ENCODE measurements around the gene CHD2.

Gene CHD2

DNA sequence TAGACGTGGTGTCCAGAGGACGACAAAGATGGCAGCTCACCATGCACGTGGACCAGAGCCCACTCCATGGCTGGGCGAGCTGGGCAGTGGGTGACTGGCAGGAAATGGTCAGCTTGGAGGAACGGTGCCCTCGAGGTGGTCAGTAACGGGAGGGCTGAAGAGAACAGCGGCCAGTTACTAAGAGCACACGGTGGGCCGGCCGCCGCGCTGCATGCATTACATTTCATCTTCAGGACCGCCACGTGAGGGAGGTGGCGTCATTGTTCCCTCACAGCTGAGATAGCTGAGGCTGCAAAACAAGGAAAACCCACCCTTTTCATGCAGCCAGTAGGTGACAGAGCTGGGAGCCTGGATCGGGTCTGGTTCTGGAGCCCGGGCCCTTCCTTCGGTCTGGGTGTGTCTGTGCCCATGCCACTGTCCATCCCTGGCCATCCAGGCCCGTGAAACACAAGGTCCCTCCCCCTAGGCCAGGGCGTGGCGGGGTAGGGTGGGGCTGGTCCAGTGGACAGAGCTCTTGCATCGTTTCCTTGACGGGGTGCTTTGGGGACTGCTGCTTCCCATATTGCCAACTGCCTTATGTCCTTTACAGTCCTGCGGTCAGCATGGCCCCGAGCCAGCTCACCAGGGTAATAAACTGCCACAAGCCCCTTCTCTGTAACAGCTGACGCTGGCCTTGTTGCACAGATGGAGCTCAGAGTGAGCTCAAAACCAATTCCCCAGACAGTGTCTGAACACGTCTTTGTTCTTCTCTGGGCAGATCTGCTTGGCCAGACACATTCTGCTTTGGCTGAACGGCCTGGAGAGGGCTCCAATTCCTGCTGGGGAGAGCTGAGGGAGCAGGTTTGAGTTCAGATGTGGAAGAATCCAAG lies 137.1 kb downstream of the CHD2 start:
- TF ChIP-seq FOXP2 (optimal IDR thresholded peaks at IDR 0.05; ENCODE audit: borderline replicate concordance, extremely low read depth, extremely low read length, insufficient read depth) (no peak), TAF1 (IDR thresholded peaks at IDR 0.05; ENCODE audit: borderline replicate concordance, insufficient read depth, low read length) (no peak)

DNA sequence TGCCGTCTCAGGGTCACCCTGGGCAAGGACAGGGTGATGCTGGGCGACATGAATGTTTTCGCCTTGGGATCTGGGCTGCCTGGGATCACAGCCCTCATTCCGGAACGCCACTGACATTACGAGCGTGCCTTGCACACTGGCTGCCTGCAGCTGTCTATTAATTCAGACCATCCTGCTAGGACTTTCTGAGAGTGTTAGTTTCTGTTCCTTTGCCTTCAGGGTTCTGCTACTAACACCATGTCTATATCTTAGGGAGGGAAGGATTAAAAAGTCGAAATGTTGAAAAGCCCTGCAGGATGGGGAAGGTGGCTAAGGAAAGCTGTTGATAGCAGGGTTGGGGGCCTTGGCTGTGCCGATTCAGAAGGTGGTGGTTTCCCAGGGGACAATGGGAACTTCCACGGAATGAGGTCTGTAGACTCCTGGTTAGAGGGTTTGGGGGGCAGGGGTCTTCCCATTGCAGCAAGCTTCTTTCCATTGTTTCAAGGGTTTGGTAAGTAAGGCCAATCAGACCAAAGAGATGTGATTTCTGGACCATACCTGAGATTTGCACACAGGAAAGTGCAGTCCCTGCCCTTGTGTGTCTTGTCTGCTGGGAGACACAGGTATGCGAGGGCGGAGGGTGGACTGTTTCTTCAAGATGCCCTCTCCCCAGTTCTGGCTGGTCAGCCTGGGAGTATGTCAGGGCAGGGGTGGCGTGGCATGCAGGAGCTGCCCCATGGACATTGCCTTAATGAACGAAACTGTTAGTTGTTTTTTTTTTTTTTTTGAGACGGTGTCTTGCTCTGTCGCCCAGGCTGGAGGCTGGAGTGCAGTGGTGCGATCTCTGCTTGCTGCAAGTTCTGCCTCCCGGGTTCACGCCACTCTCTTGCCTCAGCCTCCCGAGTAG lies 137.9 kb downstream of the CHD2 start:
- no peak for TF ChIP-seq FOXP2 (optimal IDR thresholded peaks at IDR 0.05; ENCODE audit: borderline replicate concordance, extremely low read depth, extremely low read length, insufficient read depth)
- TF ChIP-seq, protein P1, sequence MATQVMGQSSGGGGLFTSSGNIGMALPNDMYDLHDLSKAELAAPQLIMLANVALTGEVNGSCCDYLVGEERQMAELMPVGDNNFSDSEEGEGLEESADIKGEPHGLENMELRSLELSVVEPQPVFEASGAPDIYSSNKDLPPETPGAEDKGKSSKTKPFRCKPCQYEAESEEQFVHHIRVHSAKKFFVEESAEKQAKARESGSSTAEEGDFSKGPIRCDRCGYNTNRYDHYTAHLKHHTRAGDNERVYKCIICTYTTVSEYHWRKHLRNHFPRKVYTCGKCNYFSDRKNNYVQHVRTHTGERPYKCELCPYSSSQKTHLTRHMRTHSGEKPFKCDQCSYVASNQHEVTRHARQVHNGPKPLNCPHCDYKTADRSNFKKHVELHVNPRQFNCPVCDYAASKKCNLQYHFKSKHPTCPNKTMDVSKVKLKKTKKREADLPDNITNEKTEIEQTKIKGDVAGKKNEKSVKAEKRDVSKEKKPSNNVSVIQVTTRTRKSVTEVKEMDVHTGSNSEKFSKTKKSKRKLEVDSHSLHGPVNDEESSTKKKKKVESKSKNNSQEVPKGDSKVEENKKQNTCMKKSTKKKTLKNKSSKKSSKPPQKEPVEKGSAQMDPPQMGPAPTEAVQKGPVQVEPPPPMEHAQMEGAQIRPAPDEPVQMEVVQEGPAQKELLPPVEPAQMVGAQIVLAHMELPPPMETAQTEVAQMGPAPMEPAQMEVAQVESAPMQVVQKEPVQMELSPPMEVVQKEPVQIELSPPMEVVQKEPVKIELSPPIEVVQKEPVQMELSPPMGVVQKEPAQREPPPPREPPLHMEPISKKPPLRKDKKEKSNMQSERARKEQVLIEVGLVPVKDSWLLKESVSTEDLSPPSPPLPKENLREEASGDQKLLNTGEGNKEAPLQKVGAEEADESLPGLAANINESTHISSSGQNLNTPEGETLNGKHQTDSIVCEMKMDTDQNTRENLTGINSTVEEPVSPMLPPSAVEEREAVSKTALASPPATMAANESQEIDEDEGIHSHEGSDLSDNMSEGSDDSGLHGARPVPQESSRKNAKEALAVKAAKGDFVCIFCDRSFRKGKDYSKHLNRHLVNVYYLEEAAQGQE (IDR thresholded peaks at IDR 0.05; ENCODE audit: insufficient read depth in 1 of 2, low read depth in 2 of 2, low read length in 2 of 2) = no peak
- TF ChIP-seq SIN3A (IDR thresholded peaks at IDR 0.05; ENCODE audit: borderline replicate concordance, insufficient read depth, low read length) = no peak
- no peak for TF ChIP-seq TAF1 (IDR thresholded peaks at IDR 0.05; ENCODE audit: borderline replicate concordance, insufficient read depth, low read length)
- TF ChIP-seq POLR2AphosphoS5 (IDR thresholded peaks at IDR 0.05; ENCODE audit: low read depth, low read length) = no peak

DNA sequence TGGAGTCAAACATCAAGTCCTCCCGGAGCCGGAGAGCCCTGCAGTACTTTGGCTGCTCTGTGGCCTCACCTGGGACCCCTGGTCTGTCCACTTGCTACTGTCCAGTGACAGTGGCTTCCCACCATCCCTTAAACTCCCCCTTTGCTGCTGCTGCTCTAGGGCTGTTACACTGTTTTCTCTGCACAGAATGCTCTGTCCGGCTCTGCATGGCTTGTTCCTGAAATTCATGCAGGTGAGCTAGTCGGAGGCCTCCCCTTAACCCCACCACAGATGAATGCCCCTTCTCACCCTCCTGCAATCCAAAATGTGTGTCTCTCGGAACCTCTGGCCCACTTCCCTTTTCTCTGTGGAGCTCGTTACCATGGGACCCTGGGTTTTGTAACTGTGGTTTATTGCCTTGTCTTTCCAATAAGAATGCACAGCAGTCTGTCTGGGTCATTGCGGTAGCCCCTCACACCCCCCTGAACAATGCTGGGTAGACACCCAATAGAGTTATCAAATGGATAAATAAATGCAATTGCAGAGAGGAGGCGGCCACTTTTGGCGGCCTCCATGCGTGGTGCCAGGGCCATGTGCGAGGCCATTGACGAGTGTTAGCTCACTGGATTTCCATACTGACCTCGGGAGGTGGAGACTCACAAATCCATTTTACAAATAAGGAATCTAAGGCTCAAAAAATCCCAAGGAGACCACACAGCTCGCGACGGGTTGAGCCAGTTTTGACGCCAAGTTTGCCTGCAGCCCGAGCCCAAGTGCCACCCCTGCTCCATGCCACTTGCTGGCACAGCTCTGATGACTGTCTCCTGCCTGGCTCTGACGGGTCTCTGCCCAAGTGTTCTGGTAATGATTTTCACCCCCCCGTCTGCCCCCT lies 140.4 kb downstream of the CHD2 start:
- TF ChIP-seq TAF1 (IDR thresholded peaks at IDR 0.05; ENCODE audit: borderline replicate concordance, insufficient read depth, low read length) = no peak
- TF ChIP-seq, protein P1 (IDR thresholded peaks at IDR 0.05; ENCODE audit: insufficient read depth in 1 of 2, low read depth in 2 of 2, low read length in 2 of 2) = no peak
- no peak for TF ChIP-seq SIN3A (IDR thresholded peaks at IDR 0.05; ENCODE audit: borderline replicate concordance, insufficient read depth, low read length)
- no peak for TF ChIP-seq POLR2AphosphoS5 (IDR thresholded peaks at IDR 0.05; ENCODE audit: low read depth, low read length)
- TF ChIP-seq FOXP2 (optimal IDR thresholded peaks at IDR 0.05; ENCODE audit: borderline replicate concordance, extremely low read depth, extremely low read length, insufficient read depth) = no peak

DNA sequence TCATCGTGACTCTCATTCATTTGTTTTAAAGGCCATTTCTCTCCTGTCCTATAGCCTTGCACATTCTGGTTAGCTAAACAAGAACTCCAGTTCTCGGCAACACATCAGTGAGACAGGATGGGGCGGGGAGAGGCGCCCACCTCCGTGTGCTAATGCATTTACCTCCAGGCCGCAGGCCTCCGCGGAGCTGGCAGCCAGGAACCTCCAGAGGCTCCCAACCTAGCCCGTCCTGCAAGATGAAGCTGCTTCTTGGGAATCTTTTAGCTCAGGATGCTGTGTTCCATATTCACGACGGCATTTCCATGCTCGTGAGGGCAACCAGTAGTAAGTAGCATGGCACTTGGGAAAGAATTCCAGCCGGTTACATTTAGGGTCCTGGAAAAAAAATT lies 141.0 kb downstream of the CHD2 start:
- no peak for TF ChIP-seq FOXP2 (optimal IDR thresholded peaks at IDR 0.05; ENCODE audit: borderline replicate concordance, extremely low read depth, extremely low read length, insufficient read depth)
- TF ChIP-seq, protein P1 (IDR thresholded peaks at IDR 0.05; ENCODE audit: insufficient read depth in 1 of 2, low read depth in 2 of 2, low read length in 2 of 2) = no peak
- no peak for TF ChIP-seq POLR2AphosphoS5 (IDR thresholded peaks at IDR 0.05; ENCODE audit: low read depth, low read length)
- no peak for TF ChIP-seq SIN3A (IDR thresholded peaks at IDR 0.05; ENCODE audit: borderline replicate concordance, insufficient read depth, low read length)
- no peak for TF ChIP-seq TAF1 (IDR thresholded peaks at IDR 0.05; ENCODE audit: borderline replicate concordance, insufficient read depth, low read length)

DNA sequence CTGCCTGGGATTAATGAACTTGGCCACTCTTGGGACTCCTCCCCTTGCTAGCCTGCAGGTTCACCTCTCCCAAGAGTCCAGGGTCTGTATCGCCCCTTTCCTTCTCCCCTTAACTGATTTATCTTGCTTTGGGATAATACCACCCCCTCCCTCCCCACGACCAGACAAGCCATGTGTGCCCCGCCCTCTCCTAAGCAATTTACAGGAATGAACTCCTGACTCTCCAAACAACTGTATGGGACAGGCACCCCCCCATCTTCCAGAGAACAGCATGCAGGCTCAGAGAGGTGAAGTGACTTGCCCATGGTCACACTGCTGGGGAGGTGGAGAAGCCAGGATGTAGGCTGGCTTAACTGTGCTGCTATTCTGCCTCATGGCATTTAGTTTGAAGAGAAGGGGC lies 142.1 kb downstream of the CHD2 start:
- TF ChIP-seq TAF1 (IDR thresholded peaks at IDR 0.05; ENCODE audit: borderline replicate concordance, insufficient read depth, low read length) (no peak), FOXP2 (optimal IDR thresholded peaks at IDR 0.05; ENCODE audit: borderline replicate concordance, extremely low read depth, extremely low read length, insufficient read depth) (no peak), POLR2AphosphoS5 (IDR thresholded peaks at IDR 0.05; ENCODE audit: low read depth, low read length) (no peak), SIN3A (IDR thresholded peaks at IDR 0.05; ENCODE audit: borderline replicate concordance, insufficient read depth, low read length) (no peak)
- TF ChIP-seq, protein P1 (IDR thresholded peaks at IDR 0.05; ENCODE audit: insufficient read depth in 1 of 2, low read depth in 2 of 2, low read length in 2 of 2) = no peak

Data from PFSK-1 (cell line).